Suppressor macrophage treated with lipopolysaccharide for 1 hour (primary cell): ENCODE data around the gene KRT79.

Source experiments
- DNase-seq, 3 donors: peaks; one replicate each; pipeline ENCODE4 v3.0.0-alpha.2; 2020 to 2022

Gene KRT79

DNA sequence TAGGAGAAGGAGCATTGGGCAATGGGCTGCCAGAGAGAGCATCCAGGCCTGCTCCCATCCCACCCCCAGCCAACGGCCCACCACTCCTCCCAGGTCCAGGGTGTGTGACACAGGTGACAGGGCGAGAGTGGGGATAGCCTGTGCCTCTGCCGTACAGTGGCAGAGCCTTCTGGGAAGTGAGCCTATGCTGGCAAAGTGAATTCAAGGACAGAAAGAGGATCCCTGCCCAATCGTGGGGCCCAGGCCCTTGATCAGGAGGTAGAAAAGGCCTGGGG, 553 bp upstream of the KRT79 start:
- DNase-seq: no peak

DNA sequence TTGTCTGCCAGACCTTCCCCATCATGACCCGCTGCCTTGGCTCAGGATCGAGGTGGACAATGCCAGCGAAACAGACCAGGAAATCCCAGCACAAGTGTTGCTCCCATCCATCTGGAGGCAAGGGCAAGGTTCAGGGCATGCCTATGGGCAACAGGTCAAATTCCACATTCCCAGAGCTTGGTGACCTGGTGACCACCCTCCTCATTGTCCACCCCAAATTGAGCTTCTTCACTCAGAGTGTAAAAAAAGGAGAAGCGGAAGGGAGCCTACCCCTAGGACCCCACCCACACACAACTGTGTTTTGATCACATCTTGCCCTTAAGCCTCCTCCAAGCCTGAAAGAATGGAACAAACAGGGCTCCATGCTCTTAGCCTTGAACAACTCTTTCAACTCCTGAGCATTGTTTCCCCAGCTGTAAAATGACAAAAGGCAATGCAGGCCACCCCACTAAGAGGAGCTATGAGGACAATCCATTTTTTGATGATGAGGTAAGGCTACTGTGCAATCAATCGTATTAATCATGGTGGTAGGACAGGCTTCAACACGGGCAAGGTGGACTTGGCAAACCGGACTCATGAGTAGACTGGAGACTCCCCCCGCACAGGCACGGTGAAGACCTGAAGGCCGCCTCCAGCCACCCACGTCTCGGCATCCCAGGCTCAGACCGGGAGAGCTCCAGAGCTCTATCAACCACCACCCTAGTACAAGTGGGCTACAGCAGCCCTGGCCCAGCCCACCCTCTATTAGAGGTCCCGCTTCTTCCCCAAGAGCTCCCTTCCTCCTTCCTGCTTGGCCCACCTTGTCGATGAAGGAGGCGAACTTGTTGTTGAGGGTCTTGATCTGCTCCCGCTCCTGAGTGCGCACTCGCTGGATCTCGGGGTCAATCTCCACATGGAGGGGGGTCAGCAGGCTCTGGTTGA, 866 bp downstream of the KRT79 start:
- DNase-seq: peak; percentile 47 to 52 (median 48)

- no peak for DNase-seq
These were observed 1.7 kb downstream of the KRT79 start for GRCh38 chr12:52832451-52832850.

DNA sequence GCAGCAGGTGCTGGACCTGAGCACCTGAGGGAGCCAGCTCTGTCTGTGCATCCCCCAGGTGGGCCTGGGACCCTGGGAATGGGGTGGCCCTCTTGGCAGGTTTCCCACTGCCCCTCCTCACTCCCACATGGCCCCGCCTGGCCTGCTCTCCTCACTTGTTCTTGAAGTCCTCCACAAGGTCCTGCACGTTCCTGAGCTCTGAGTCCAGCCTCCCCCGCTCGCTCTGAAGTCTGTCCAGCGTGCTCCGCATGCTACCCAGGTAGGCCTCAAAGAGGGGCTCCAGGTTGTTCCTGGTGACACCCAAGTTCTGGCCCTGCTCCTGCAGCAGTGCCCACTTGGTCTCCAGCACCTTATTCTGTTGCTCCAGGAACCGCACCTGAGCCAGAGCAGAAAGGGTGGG, 2.9 kb downstream of the KRT79 start:
- DNase-seq: no peak

DNA sequence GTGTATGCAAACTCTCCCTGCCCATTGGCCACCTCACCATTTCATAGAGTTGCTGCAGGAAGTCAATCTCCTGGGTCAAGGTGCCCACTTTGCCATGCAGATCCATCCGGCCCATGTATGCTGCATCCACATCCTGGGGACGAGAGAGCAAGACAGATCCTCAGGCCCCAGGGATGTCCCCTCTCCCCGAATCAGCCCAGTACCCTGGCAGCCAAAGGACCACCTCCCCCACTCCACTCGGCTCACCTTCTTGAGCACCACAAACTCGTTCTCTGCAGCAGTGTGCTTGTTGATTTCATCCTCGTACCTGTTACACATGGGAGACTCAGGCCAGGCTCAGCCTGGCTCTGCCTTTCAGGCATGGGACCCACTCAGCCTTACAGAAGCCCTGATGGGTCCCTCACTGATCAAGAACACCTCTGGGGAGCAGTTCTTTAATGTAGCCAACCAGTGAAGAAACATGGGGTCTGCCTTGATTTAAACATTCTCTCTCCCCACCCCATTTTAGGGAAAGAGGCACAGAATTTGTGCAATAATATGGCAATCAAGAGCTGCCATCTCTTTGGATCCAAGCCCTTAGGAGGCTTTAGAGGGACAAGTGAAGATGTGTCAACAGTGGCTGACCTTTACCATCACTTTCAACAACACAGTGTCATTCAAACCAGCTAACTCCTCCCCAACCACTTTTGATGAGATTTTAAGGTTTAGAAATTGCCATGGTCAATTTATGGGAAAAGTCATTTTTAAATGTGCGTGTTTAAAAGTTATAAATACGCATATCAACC, 3.9 kb downstream of the KRT79 start:
- DNase-seq: no peak

DNA sequence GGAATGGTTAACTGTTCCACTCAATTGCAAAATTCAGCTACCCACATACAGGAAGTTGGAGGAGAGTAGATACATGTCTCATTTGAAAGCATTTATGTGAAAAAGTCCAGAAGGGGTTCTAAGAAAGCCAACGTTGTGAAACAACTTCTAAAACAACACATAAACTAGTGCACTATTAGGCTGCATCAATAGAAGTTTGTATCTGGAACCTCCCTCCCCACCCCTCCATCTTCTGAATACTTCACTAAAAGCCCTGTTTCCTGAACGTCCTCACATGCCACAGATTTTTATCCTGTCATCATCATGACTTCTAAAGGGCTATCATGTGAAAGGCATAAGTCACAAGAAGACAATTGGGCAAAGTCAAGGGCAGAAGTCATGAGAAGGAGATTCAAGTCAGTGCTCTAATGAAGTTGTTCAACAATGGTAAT, 5.5 kb downstream of the KRT79 start:
- peak; percentile 69 to 87 (median 79) for DNase-seq

DNA sequence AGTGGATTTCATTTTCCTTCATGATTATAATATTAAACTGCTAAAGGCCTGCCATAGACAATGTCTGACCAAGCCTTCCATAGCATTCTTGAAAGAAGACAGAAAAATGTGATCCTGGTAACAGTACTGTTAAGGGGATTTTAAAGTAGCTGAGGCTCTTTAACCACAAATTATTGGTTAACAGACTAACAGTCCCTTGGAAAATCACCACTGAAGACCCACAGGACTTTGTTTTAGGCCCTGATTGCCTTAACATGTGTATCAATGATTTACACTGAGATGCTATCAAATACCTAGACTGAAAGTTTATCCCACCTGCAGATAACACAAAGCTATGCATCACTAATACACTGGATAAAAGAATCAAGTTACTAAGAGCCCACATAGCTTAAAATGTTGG, 6.0 kb downstream of the KRT79 start:
- no peak for DNase-seq

DNA sequence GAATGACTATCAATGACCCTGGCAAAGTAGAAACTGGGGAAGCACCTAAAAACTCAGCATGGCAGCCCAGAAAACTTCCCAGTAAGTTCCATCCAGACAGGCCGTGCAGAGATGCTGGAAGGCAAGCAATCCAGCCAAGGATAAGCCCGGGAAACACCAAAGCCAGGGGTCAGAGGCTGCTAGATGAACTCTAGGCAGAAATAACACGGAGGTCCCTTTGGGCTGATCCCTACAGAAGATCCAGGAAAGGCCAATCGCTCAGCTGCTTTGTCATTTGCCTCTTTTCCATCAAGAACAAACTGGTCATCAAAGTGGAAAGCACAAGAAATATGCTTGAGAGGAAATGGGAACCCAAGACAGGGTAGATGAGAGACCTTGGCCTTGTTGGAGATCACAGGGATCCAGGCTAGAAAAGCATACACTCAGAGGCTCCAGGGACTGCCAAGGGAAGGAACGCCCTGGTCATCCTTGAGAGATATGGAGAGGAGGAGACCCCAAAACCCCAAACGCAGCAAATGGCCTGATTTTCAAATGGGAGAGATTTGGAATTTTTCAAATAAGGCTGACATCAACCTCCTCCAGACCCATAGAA, 6.5 kb downstream of the KRT79 start:
- DNase-seq: peak in 1 of 3 donors; percentile 31

DNA sequence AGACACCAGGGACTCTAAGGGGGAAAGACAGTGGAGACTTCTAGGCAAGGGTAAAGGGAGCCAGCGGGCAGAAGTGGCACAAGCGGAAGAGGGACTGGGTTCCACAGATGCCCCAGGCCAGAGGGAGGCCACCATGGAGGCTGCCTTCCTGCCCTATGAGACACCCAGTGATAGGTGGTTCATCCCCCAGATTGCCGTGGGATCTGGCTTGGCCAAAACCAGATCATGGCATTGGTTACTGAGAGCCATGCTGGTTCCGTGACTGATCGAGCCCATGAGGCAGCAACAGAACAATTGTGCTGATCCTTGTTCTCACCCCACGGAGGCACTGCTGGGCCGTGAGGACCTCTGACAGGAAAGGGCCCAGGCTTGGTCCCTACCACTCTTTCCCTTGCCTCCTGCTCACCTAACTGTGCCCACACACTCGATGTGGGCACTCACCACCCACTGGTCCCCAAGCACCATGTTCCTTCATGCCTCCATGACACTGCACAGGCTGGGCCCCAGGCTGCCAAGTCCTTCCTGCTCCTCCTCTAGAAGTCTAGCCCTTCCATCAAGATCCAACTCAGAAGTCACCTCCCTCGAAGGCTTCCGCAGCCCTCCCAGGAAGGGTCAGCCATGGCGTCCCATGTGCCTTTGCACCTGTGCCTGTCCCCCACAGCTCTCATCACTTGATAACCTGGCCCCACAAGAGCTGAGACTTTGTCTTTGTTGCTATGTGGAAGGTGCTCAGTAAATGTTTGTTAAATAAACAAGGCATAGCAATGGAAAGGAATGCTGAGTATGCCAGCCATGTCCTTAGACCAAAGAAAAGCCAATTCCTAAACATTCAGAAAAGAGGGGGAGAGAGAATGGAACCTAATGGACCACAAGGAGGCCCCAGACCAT, 7.3 kb downstream of the KRT79 start:
- DNase-seq: no peak

DNA sequence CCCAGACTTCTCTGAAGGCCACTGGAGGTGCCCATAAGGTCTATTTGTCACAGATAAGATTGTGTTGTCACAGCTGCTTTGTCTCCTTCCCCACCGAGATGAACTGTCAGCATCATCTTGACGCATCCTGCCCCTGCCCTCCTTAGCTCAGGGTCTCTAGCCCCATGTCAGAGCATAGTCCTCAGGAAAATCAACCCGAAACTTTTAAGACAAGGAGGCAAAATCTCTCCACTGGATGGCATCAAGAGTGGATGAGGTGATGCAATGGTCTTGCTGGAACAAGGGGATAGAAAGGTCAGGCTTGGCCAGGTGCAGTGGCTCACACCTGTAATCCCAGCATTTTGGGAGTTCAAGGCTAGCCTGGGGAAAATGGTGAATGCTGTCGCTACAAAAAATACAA, 8.2 kb downstream of the KRT79 start:
- no peak for DNase-seq

DNA sequence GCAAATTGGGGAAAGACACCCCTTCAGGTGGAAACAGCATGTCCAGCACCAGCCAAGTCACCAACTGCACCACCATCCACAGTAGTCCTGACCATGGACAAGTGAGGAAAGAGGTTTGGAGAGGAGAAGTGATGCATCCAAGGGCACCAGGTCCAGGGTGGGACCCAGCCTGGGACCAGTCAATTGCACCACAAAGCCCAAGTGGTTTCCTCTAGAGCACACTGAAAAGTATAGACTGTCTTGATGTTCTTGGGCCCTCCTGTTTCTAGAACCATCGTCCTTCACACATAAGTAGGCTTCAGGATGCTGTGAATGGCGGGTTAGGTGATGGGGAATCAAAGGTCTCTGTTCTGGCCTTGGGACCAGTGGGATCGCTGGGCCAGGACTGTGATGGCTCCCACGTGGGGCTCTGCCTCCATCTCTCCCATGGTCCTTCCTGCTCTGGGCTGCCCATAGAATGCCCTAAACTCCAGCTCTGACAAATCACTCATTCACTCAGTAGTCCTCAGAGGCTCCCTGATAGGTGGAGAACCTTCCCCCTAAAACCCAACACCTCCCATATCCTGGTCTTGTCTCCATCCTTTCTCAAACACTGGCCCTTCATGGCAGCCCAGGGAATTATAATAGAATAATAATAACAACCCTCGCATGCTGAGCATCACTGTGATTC, 9.2 kb downstream of the KRT79 start:
- DNase-seq: no peak

DNA sequence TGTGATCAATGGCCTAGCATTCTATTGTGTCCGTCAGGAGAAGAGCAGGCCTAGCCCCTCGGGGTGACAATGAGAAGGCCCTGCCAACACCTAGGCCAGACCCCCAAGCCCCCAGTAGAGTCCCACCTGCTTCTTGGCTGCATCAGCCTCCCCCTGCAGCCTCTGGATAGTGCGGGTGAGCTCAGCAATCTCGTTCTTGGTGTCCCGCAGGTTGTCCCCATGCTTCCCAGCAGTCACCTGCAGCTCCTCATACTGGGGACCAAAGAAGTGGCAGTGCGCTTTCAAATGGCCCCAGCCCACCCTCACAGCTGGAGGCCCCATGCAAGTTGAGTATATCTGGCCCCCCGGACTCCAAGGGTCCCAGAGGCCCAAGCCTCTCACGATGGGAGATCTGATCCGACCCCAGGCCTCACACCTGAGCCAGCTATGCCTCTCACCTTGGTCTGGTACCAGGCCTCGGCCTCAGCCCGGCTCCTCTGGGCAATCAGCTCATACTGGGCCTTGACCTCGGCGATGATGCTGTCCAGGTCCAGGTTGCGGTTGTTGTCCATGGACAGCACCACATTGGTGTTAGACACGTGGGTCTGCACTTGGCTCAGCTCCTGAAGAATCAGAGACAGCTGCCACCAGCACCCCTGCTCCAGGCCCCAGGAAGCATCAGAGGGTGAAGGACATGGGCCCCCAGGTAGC, 10.2 kb downstream of the KRT79 start:
- DNase-seq: no peak

DNA sequence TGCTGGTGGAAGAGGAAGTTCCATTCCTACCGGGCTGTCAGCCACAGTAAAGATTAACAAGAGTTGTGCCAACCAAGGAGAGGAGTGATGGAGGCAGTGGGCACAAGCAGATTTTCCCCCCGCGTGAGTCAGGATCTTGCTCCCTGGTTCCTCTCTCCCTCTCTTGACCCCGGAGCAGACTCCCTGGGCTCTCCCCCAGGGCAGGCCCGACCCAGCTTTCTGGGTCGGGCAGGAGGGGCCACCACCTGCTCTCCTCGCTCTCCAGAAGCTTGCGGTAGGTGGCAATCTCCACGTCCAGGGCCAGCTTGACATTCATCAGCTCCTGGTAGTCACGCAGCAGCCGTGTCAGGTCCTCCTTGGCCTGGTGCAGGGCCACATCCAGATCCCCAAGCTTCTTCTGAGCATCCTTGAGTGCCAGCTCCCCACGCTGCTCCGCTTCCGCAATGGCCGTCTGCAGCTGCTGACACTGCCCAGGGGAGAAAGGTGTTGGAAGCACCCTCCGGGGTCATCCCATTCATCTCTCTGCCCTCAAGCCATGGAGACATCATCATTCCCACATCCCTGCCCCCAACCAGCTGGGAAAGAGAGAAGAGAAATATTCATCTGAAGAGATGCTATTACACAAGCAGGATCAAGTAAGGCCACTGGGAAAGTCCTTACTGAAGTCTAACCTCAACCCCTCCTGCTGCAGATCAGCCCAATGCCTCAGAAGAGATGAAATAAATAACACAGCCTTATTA, 11.2 kb downstream of the KRT79 start:
- no peak for DNase-seq

DNA sequence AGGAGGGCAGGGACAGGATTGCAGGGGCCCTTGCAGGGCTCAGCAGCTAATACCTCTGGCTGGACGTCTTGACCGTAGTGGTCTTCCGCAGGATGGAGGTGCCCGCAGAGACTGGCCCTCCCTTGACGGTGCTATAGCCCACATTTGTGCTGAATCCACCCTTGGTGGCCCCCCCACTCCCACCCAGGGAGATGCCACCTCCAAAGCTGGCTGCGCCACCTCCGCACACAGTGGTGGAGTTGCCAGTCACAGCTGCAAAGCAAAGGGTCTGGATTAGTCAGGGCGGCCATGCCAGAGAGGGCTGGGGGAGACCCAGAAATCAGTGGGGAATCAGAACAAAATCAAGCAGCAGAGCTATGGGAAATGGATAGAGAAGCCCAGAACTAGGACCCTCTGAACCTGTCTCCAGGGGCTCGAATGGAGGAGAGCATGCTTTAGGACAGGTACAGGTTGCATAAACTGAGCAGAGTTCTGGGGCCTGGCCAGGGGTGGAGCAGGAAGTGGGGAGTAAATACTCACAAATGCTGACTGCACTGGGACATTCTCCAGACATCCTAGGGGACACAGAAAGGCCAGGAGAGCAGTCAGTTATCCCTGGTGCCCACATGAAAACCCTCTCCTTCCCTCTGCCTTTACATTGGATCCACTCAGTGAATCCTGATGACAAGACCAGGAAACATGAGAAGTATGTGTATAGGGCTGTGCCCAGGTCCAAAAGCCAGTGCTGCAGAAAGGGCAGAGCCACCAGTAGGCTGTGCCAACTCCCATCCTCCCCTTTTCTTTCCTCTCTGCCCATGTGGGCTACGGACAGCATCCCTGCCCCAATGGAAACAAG, 12.1 kb downstream of the KRT79 start:
- no peak for DNase-seq

DNA sequence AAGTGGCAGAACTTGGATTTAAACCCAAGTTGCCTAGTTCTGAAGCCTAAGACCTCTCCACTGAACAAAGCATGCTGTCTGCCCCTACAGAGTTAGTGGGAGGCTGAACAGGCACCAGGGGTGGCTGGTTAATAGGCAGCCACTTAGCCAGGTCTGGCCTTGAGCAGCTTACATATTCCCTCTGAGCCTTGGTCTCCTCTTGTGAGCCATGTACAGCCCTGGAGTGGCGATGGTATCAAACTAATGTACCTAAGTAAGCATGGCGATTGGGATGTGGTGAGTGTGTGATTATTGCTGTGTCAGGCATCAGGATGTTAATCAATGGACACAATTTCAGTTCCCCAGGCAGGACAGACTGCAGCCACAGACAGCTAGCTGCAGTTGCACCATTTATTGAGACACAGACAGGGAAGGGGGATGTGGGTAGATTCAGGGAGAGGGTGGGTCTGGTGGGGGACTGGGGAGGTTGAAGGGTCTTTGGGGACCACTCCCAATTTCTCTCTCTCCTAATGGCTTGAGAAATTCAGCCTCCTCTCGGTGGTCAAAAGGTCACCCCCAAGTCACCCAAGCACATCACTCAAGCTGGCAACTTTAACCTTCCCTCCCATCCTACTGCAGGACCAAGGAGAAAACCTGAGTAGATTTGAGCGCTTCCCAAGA, 12.9 kb downstream of the KRT79 start:
- DNase-seq: no peak

DNA sequence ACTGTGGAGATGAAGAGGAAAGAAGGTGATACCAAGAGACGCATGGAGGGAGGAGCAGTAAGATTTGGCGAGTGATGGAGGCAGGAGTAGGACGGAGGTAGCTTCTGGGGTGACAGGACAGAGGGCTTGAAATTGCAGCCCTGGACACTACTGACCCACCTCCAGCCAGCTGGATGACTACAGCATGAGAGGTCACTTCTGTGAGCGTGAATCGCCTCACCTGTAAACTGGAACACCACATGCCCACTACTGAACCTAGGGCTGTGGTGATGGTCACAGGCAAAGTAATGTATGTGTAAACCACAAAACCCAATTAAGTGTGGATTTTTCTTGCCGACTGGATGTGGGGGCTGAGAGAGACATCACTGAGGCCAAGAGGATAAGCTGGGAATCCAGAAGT, 13.6 kb downstream of the KRT79 start:
- DNase-seq: no peak

DNA sequence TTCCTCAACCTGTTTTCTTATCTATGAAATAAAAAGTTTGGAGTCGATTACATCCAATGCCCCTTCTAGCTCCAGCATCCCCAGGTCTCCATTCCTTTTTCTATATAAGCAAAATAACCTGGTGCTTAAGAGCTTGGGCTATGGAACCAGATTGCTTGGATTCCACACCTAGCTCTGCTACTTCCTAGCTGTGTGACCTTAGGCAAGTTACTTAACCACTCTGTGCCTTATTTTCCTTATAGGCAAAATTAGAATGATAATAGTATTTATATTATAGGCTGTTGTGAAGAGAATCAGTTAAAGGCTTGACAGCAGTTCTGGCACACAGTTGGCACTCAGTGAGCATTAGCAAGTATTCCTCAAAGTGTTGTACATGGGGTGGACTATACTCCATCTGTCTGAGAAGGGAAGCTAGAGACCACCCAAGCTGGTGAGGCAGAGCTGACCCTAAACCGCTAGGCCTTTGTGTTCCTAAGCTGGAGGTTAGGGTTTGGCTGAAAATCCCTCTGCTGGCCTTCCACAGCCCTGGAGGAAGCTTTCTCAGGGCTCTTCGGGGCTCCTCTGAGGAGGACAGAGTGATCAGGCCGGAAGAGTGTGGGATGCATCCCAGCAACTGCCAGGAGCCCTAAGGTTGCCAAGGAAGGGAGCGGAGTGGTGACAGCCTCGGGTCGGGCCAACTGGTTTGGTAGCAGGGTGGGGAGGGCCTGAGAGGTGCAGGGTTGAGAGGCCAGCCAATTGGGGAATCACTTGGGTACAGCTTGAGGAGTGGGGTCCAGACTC, 14.2 kb downstream of the KRT79 start:
- DNase-seq: no peak

DNA sequence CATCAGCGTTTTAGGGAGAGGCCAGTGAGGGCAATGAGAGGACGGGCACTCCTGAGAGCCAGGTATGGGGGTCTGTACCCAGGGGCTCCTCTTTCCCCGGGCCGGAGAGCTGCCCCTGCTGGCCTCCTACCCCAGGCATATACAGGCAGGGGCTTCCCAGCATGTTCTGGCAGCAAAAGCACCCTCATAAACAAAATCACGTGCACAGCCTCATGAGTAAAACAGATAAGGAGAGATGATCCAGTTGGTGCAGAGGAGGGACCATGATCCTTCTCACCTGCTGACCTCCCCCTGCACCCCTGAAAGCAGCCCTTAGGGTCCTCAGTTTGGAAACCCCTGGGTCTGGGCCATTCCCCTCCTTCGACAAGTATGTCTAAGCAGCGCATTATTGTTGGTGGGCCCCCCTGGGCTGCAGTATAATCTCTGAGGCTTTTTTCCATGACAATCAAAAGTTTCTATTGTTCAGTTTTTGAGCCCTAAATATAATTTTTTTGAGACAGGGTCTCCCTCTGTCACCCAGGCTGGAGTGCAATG, 15.2 kb downstream of the KRT79 start:
- DNase-seq: no peak
